Ureter (tissue), 1 donor: ENCODE results near the gene HSBP1L1. TPM values are rescaled to one million over a fixed set of nuclear protein-coding genes. Genes with fewer than 3 reads are reported as not detected.

Experiments
- DNase-seq: peaks from one replicate; pipeline ENCODE4 v3.0.0-alpha.2; 2020; ENCODE audit warnings: low spot score
- total RNA-seq: library from RNA; stranded (reverse); gene quantifications from one replicate; pipeline ENCODE4 v1.2.4, GENCODE V29; 2023
- donor health status: DM: yes; HTN: yes; CAD: no.

The HSBP1L1 gene
- total RNA-seq, 1 donor from 2014 or later = 29.5 TPM

DNA sequence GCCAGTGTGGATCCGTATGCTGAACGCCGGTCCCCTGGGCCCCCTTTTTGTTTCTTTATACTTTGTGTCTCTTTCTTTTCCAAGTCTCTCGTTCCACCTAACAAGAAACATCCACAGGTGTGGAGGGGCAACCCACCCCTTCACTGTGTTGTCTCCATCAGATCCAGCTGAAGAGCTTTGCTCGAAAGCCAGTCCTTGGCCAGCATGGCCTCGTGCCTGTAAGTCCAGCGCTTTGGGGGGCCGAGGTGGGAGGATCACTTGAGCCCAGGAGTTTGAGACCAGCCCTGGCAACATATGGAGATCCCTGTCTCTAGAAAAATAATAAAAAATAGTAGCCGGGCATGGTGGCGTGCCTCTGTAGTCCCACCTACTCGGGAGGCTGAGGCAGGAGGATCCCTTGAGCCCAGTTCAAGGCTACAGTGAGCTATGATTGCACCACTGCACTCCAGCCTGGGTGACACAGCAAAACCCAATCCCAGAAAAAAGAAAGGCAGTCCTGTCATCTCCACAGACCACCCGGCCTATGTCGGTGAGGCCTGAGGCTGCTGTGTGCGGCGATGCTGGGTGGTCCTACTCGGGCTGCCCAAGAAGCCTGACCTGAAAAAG is 3.4 kb upstream of the HSBP1L1 start:
- DNase-seq = no peak

DNA sequence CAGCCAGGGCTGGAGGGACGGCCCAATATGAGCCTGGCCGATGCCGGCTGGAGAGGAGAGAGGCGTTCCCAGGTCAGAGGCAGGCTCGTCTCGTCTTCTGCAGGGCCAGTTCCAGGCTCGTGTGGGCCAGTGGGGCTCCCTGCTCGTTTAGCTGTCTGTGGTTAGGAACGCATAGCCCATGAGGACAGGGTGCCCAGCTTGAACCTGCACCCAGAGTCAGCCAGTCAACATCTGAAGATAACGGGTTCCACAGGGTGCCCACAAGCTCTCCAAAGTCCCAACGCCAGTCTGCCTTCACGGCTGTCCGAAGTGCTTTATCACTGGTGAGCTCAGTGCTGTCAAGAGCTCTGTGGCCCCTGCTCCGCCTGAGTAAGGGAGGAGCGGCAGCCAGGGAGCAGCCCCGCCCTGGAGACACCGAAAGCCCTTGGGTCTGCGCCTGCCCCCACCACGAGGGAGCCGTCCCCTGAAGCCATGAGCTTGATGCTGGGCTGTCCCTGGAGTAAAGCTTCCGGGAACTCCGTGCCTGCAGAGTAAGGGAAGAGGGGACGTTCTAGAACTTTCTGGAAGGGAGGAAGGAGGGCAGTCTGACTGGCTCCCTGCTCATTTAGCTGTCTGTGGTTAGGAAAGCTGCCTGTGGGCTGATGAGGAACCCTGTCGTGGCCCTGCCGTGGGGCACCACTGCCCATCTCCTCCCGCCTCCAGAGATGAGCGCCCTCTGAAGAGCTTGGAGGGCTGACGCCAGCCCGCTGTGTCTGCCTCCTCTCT is 2.7 kb upstream of the HSBP1L1 start:
- DNase-seq = no peak

DNA sequence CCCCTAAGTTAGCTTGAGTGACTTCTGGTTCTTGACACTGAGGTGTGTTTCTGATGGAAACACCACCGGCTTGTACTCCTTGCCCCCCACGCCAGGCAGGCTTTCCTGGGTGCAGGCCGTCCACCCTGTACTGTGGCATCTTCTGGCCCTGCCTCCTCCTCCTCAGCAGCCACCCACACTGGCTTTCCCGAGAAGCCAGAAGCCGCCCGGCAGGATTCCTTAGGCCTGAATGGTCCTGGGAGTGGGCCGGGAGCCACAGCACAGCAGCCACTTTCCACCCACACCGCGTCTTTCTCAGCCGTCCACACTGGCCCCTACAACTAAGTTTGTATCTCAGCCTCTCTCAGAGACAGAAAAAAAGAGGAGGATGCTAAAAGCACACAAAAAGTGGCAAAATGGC is 2.1 kb upstream of the HSBP1L1 start:
- no peak for DNase-seq

DNA sequence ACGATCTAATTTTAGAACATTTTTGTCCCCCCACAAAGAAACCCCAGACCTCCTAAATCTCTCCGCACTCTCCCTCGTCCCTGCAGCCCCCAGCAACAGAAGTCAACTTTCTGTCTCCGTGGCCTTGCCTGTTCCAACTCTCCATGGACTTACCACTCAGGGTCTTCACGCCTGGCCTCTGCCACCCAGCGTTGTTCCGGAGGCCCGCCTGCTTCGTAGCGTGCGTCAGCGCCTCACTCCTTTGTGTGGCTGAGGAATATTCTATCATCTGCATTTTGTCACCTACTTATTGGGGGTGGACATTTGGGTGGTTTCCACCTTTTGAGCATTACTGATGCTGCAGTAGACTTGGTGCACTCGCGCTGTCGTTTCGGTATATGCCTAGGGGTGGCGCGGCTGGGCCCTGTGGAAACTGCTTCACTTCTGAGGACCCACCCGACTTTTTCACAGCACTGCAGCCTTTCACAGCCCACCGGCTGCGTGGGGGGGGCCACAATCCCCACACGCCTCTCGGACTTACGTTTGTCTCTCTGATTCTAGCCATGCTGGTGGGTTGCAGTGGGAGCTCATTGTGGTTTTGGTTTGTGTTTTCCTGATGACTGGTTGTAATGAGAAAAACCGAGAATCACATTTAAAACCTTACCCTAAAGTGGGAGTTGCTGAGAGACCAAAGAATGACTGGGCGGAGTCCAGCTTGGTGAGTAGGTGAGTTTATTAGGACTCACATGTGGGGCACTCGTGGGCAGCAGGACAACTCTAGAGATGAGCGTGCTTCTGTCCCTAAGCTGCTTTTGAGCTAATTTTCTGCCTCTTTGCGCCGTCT is 1.4 kb upstream of the HSBP1L1 start:
- no peak for DNase-seq

DNA sequence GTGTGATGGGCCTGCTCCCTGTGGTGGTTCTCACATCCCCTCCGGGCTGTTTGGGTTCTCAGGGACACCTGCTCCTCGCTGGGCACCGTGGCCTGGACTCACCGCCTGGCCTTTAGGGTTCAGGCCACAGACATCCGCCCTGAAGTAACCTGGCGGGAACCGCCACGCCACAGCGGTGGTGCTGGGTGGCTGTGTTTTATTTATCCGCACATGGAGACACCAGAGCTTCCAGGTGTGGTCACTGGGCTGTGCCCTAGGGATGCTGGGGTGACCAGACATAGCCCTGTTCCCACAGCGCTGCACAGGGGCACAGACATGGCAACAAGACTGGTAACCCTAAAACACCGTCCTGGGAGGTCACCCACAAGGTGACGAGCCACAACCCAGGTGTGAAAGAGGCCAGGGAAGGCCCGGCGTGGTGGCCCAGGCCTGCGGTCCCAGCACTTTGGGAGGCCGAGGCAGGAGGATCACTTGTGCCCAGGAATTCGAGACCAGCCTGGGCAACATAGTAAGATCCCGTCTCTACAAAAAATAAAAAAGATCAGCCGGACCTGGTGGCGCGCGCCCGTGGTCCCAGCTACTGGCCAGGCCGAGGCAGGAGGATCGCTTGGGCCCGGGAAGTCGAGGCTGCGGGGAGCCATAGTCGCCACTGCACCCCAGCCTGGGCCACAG is 649 bp upstream of the HSBP1L1 start:
- DNase-seq = no peak

DNA sequence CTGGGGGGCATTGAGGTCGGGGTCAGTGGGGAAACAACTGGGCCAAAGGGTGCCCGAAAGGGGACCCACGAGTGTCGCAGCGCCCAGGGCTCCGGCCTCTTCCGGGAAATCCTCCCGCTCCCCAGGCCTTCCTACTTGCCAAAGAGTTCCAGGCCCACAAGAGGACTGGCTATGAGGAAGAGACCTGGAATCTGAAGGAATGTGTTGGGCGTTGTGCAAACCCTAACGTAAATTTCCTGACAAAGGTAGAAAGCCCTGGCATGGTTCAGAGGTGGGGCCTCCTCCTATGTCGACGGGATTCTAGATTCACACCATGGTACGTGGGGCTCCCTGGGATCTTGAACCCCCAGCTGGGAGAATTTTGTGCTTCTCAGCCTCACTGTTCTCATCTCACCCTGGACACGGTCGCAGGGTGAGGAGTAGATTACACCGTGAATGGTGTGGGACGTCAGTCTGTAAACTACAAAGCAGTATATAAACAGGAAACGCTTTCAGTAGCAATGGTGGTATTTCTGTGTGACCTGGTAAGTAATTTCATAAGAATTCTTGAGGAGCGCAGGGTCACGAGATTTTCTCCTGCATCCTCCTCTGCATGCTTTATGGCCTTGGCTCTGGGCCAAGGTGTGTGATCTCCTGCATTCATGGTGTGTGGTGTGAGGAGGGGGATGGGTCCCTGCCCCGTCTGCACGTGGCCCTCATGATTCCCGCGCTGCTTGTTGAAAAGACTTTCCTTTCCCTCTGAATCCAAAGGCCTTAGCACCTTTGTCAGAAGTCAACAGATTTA is 868 bp downstream of the HSBP1L1 start:
- DNase-seq = no peak

DNA sequence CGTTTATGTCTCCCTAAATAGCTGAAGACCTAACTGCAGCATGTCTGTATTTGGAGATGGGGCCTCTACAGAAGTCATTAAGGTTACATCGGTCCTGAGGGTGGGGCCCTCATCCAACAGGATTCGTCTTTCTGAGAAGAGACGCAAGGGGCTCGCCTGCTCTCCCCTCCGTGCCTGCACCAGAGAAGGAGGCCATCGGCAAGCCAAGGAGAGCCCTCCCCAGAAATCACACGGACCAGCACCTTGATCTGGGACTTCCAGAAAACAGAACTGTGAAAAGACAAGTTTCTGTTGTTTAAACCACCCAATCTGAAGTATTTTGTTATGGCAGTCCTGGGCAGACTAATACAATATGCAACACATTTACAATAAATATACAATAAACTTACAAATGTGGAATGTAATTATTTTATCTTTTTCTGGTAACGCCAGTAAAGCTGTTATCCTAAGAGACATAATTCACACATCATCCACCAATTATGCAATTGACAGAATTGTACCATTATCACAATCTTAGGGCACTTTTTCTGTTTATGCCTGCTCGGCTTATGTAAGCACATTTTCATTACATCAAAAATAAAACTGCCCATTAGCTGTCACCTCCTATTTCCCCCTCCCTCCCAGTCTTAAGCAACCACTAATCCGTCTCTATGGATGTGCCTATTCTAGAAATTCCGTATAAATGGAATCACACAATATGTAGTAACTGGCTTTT is 6.1 kb downstream of the HSBP1L1 start:
- DNase-seq = no peak

DNA sequence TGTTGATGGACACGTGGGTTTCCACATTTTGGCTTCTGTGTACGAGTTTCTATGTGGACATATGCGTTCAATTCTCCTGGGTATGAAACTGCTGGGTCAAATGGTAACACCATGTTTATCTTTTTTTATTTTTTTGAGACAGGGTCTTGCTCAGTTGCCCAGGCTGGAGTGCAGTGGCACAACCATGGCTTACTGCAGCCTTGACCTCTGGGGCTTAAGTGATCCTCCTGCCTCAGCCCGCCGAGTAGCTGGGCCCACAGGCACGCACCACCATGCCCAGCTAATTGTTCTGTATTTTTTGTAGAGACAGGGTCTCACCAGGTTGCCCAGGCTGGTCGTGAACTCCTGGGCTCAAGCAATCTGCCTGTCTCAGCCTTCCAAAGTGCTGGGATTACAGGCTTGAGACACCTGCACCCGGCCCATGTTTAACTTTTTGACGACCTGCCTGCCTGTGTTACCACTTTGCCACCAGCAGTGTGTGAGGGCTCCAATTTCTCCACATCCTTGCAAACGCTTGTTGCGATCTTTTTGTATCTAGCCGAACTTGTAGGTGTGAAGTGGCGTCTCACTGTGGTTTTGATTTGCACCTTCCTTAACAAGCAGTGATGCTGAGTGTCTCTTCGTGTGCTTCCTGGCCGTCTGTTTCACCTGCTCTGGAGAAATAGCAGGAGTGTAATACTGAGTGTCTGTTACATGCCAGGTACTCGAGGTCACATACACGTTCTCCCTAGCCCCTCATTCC is 6.9 kb downstream of the HSBP1L1 start:
- DNase-seq = no peak

DNA sequence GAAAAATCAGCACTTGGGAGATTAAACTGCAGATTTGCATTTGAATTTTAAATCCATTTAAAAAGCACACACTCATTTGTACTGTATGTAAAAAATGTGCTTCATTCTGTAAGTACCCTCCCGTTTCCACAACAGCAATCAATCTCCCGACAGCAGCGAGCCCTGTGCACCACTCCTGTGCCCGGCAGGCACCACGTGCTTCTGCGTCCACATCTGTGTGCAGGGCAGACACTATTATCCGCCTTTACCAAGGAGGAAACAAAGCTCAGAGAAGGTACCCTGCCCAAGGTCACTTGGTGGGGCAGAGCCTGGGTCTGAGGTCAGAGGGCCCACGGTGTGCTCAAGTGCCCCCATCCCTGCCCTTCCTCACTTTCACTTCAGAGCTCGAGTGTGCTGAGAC is 7.5 kb downstream of the HSBP1L1 start:
- no peak for DNase-seq

DNA sequence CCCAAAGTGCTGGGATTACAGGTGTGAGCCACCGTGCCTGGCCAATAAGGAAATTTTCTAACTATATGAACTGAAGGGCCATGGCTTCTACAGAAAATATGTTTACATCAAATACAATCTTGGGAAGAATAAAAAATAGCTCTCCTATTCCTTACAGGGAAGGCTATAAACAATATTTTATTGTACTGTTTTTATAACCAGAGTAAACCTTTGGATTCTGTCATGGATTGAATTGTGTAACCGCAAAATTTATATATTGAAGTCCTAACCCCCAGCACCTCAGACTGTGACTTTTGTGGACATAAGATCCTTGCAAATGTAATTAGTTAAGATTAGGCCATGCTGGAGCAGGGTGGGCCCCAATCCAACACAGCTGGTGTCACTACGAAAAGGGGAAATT is 8.3 kb downstream of the HSBP1L1 start:
- no peak for DNase-seq

DNA sequence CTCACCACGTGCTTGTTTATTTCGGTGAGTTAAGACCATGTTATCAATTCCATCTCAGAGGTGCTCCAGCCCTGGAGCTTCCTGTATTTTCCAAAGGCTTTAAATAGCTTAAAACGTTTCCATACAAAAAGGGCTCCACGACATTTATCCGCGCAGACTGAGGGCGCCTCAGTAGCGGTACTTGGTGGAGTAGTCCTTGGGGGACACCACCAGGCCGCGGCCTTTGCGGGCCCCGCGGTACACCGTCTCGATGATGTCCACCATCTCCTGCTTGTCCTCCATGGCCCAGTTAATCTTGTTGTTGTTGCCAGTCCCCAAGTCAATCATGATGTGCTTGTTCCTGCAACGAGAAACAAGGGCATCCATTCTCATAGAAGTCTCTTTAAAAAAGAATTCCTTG is 9.1 kb downstream of the HSBP1L1 start:
- DNase-seq = no peak

DNA sequence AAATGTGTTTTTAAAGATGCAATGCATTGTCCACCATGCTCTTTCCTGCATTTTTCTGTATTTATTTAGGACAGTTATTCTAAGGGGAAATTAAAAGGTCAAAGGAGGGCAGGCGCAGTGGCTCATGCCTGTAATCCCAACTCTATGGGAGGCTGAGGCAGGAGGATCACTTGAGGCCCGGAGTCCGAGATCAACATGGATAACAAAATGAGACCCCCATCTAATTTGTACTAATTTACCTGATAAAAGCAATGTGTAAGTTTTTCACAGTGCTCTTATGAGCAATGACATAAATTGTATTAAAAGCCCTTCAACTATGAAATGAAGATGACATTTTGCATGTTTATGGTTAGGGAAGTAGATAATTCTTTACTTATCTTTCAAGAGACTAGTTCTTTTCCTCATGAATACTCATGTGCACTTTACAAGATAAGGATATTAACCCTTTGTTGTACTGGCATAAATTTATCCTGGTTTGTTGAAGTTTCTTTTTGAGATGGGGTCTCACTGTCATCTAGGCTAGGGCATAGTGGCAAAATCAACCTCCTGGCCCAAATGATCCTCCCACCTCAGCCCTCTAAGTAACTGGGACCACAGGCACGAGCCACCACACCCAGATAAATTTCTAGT is 9.7 kb downstream of the HSBP1L1 start:
- DNase-seq = no peak

DNA sequence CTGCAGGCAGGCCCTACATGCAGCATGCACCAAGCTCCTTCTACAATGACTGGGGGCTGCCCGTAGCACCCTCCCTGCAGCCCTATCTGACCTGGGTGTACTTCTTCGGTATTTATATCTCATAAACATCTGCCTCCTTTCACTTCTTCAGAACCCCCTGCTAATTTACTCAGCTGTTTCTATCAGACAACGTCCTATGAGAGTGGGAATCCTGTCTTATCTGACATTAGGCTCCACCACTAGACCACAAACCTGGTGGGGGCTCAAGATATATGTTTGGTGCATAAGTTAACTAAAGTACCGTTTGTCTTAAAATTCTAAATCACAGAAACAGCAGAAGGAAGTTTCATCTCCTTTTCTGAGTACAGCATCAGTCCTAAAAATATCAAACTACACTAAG is 10.6 kb downstream of the HSBP1L1 start:
- no peak for DNase-seq

DNA sequence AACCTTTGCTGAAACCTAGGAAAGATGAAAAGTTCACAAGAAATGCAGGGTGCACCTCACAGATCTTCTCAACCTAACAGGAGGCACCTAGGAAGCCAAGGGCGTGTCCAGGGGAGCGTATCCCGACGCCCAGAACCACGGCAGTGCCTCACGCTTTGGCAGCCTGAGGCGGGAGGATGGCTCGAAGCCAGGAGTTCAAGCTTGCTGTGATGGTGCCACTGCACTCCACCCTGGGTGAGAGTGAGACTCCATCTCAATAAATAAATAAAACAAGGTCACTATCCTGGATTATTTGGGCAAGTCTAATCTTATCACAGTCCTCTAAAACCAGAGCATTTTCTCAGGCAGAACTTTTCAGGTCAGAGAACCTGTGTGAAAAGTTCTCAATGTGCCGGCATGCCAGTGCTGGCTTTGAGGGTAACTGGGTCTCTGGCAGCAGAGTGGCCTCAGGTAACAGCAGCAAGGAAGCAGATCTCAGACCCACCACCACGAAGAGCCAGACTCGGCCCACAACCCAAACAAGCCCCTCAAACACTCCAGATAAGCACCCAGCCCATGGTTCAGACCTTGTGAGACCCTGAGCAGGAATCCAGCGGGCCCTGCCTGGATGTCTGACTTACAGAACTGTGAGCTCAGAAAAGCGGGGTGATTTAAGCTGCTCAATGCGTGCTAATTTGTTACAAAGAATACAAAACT is 11.7 kb downstream of the HSBP1L1 start:
- DNase-seq = no peak

DNA sequence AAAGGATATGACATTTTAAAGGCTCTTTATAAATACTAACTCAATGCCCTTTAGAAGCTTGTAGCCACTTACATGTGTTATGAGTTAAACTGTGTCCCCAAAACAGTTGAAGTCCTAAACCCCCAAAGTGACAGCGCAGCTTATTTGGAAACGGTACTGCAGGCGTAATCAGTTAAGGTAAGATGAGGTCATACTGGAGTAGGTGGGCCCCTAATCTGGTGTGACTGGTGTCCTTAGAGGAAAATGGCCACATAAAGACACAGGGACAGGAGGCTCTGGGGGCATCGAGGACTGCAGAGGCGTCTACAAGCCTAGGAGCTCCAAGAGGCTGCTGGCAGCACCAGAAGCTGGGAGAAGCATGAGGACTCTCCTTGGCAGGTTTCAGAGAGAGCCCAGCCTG is 15.4 kb downstream of the HSBP1L1 start:
- DNase-seq = no peak

DNA sequence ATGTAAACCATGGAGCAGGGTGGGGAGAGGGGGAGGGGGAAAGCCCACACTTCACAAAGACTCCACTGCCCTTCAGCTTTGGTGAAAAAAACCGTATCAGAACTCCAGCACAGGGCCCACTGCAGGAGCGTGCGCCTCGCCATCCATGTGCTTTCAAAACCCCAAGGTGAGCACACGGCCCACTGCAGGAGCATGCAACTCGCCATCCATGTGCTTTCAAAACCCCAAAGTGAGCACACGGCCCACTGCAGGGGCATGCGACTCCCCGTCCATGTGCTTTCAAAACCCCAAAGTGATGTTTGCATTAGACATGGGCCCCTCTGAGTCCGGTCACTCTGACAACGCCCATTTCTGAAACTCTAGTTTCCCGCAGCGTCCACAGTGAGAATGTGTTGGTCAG is 16.1 kb downstream of the HSBP1L1 start:
- DNase-seq = no peak

DNA sequence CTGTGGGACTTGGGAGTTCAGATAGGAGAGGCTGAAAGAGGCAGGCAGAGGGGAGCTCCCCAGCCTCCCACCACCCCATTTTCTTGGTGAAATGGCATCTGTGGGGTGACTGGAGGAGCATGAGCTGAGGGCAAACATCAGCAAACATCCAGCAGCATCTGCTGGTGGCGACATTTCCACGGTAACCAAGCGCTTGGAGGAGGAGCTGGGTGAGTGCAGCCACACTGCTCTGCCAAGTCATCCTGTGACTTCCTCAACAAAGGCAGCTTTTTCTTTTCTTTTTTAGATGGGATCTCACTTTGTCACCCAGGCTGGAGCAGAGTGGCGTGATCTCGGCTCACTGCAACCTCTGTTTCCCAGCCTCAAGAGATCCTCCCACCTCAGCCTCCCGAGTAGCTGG is 18.3 kb downstream of the HSBP1L1 start:
- DNase-seq = no peak

DNA sequence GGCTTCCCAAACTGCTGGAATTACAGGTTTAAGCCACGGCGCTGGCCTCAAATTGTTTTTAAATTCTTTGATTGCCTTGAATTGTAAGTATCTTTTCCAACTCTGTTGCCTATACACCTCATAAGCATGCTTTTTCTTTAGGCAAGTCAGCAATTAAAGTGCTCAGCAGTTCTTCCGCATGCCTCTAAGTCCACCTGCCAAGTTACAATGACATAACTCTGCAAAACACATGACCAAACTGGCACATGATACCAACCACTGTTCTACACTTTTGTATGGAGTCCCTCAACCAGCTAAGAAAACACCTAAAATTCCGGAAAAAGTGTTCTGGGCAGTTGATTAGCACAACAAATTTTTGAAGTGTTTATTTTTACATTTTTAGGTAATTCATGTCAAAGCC is 18.8 kb downstream of the HSBP1L1 start:
- no peak for DNase-seq

DNA sequence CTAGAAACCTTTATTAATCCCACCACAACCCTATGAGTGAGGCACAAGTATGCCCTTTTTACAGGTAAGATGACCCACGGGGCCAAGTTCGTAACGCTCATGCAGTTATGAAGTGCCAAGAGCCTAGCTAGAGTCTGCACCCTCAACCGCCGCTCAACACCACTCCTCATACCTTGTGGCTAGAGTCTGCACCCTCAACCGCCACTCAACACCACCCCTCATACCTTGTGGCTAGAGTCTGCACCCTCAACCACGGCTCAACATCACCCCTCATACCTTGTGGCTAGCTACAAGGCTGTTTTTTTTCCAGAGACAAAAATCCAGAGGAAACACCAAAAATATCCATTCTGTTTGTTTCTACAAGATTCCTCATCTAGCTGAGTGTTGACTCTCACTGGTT is 19.4 kb downstream of the HSBP1L1 start:
- DNase-seq = no peak
